ENCODE data around the gene HAT1.

GRCh38 chr2:172031536-172031935 lies 109.3 kb downstream of the HAT1 start:
- no peak for TF ChIP-seq CTCF (IDR thresholded peaks at IDR 0.05; ENCODE audit: low read depth, low read length)
- no peak for TF ChIP-seq POLR2A (IDR thresholded peaks at IDR 0.05; ENCODE audit: extremely low read depth, insufficient read length)
- TF ChIP-seq MYC (IDR thresholded peaks at IDR 0.05; ENCODE audit: low read depth, low read length): no peak
- TF ChIP-seq, protein P1, sequence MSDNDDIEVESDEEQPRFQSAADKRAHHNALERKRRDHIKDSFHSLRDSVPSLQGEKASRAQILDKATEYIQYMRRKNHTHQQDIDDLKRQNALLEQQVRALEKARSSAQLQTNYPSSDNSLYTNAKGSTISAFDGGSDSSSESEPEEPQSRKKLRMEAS (IDR thresholded peaks at IDR 0.05; ENCODE audit: low read depth, low read length): no peak
